ENCODE data around the gene MACROD2. TPM values are rescaled to one million over a fixed set of nuclear protein-coding genes. Genes with fewer than 3 reads are reported as not detected.

MACROD2 gene
- total RNA-seq, 4 donors from 2014 or later, result 4.0 to 14.1 (median 10.4) TPM

- 61 to 74% methylated on average over 2 of the region's 2 CpGs for whole genome bisulfite sequencing, 2 donors
- TF ChIP-seq CTCF (IDR thresholded peaks at IDR 0.05), result no peak
- DNase-seq (ENCODE audit: low spot score in 2 of 2), result no peak
- no peaks in the 10 kb centered on the region for H3K36me3 ChIP-seq
- H3K9me3 ChIP-seq, result peaks cover 0 to 4% (median 0%) of the 10 kb centered on the region in 4 donors
- H3K4me1 ChIP-seq, result no peaks in the 10 kb centered on the region
- H3K27me3 ChIP-seq, result no peaks in the 10 kb centered on the region
- no peak overlapping the region for H3K27ac ChIP-seq
- no peak overlapping the region for H3K4me3 ChIP-seq
Observed at GRCh38 chr20:14562981-14563380, 567.7 kb downstream of the MACROD2 start.

- TF ChIP-seq EP300 (IDR thresholded peaks at IDR 0.05) (no peak), POLR2A (IDR thresholded peaks at IDR 0.05) (no peak), CTCF (IDR thresholded peaks at IDR 0.05) (no peak)
- Histone ChIP-seq H3K36me3 (no peaks in the 10 kb centered on the region), H3K9me3 (peaks cover 0 to 4% (median 0%) of the 10 kb centered on the region in 4 donors), H3K27ac (no peak overlapping the region), H3K27me3 (no peaks in the 10 kb centered on the region), H3K4me1 (peaks cover 0 to 7% (median 0%) of the 10 kb centered on the region in 4 donors), H3K4me3 (no peak overlapping the region)
- no peak for DNase-seq (ENCODE audit: low spot score in 2 of 2)
- WGBS, 2 donors, result 74 to 78% methylated on average over 2 of the region's 2 CpGs
Observed at GRCh38 chr20:14566505-14566904, 571.2 kb downstream of the MACROD2 start.

- 64 to 68% methylated on average over 3 of the region's 3 CpGs for WGBS, 2 donors
- Histone ChIP-seq H3K4me3 (no peak overlapping the region), H3K9me3 (peaks cover 0 to 4% (median 0%) of the 10 kb centered on the region in 4 donors), H3K27me3 (no peaks in the 10 kb centered on the region), H3K27ac (no peak overlapping the region), H3K4me1 (peaks cover 0 to 7% (median 0%) of the 10 kb centered on the region in 4 donors), H3K36me3 (no peaks in the 10 kb centered on the region)
- TF ChIP-seq EP300 (IDR thresholded peaks at IDR 0.05), result no peak
- no peak for TF ChIP-seq POLR2A (IDR thresholded peaks at IDR 0.05)
- TF ChIP-seq CTCF (IDR thresholded peaks at IDR 0.05), result no peak
- no peak for DNase-seq (ENCODE audit: low spot score in 2 of 2)
Observed at GRCh38 chr20:14568225-14568624, 572.9 kb downstream of the MACROD2 start.

DNA sequence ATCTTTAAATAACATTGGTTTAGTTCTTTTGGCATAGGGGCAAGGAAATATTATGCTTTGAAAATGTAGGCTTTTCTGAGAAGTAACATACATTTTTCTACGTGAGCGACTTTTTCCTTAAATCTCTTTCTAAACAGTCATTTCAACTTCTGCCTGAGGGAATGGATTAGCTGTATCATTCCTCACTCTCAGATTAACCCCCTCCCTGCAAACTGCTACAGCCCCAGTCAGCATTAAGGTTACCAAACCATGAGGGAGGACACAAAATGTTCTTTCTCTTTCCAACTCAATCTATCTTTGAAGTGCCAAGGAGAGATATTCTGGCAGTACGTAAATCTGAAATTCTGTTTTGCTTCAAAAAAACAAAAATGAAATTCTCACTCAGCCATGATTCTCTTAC lies 573.4 kb downstream of the MACROD2 start:
- TF ChIP-seq EP300 (IDR thresholded peaks at IDR 0.05), result no peak
- Histone ChIP-seq H3K4me1 (peaks cover 0 to 7% (median 0%) of the 10 kb centered on the region in 4 donors), H3K4me3 (no peak overlapping the region), H3K36me3 (no peaks in the 10 kb centered on the region), H3K27me3 (no peaks in the 10 kb centered on the region), H3K9me3 (peaks cover 0 to 4% (median 0%) of the 10 kb centered on the region in 4 donors), H3K27ac (no peak overlapping the region)
- WGBS, 2 donors, result 65 to 81% methylated on average over 3 of the region's 3 CpGs
- no peak for DNase-seq (ENCODE audit: low spot score in 2 of 2)

DNA sequence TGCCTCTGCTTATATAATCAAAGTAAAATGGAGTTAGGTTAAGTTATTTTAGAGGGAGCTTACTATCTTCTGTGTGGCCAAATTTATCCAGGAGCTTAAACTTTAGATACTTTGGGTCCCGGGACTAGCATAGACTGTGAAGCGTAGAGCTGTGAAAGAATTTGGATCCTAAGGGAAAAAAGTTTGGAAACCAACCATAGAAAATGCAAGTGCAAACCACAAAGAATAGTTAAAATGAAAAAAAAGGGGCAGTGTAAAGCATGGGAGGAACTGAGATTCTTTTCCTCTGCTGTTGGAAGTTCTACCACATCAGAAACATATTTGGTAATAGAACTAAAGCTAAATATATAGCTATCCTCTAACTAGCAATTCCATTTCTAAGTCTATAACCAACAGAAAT lies 574.3 kb downstream of the MACROD2 start:
- Histone ChIP-seq H3K4me3 (no peak overlapping the region), H3K27me3 (no peaks in the 10 kb centered on the region), H3K36me3 (no peaks in the 10 kb centered on the region), H3K4me1 (peaks cover 0 to 7% (median 0%) of the 10 kb centered on the region in 4 donors), H3K9me3 (peaks cover 0 to 4% (median 0%) of the 10 kb centered on the region in 4 donors), H3K27ac (no peak overlapping the region)
- WGBS, 2 donors, result 53 to 58% methylated on average over 2 of the region's 2 CpGs
- DNase-seq (ENCODE audit: low spot score in 2 of 2), result no peak
- TF ChIP-seq EP300 (IDR thresholded peaks at IDR 0.05) (no peak), CTCF (IDR thresholded peaks at IDR 0.05) (no peak), POLR2A (IDR thresholded peaks at IDR 0.05) (no peak)

- DNase-seq (ENCODE audit: low spot score in 2 of 2), result no peak
- peaks cover 0 to 4% (median 0%) of the 10 kb centered on the region in 4 donors for H3K9me3 ChIP-seq
- H3K4me1 ChIP-seq, result peaks cover 0 to 7% (median 0%) of the 10 kb centered on the region in 4 donors
- TF ChIP-seq CTCF (IDR thresholded peaks at IDR 0.05) (no peak), POLR2A (IDR thresholded peaks at IDR 0.05) (no peak), EP300 (IDR thresholded peaks at IDR 0.05) (no peak)
- H3K36me3 ChIP-seq, result no peaks in the 10 kb centered on the region
- no peak overlapping the region for H3K4me3 ChIP-seq
- H3K27ac ChIP-seq, result no peak overlapping the region
- 42 to 57% methylated on average over 2 of the region's 2 CpGs for WGBS, 2 donors
- no peaks in the 10 kb centered on the region for H3K27me3 ChIP-seq
Observed at GRCh38 chr20:14570811-14571210, 575.5 kb downstream of the MACROD2 start.

Measured in tibial nerve (tissue), 4 donors.